Measurements from ENCODE around the gene ZNF562. TPM values are rescaled to one million over a fixed set of nuclear protein-coding genes. Genes with fewer than 3 reads are reported as not detected.

Gene ZNF562
- 10 to 100 TPM; 16.5 to 45.9 (median 20.4) TPM for total RNA-seq
- 1 to 10 TPM; 3.4 to 7.5 (median 5.7) TPM for polyA plus RNA-seq
- long read RNA-seq, donor 1, partial matches to known transcripts, result 0 of 1 reads
- long read RNA-seq, donor 1, other reads (novel, unspliced or antisense), result 0 of 1 reads
- long read RNA-seq, donor 2, result 0 reads
- long read RNA-seq, donor 3, partial matches to known transcripts, result 0 of 1 reads
- long read RNA-seq, donor 3, other reads (novel, unspliced or antisense), result 0 of 1 reads
- long read RNA-seq, donor 4, result 0 reads
- long read RNA-seq, donor 5, partial matches to known transcripts, result 0 of 1 reads
- long read RNA-seq, donor 5, other reads (novel, unspliced or antisense), result 0 of 1 reads
- long read RNA-seq, donor 6, partial matches to known transcripts, result 0 of 2 reads
- long read RNA-seq, donor 6, other reads (novel, unspliced or antisense), result 0 of 2 reads
- long read RNA-seq, donor 7, partial matches to known transcripts, result 0 of 1 reads
- long read RNA-seq, donor 7, other reads (novel, unspliced or antisense), result 0 of 1 reads
- long read RNA-seq, donor 8, partial matches to known transcripts, result 0 of 2 reads
- long read RNA-seq, donor 8, other reads (novel, unspliced or antisense), result 0 of 2 reads
- long read RNA-seq, donor 9, partial matches to known transcripts, result 0 of 2 reads
- long read RNA-seq, donor 9, other reads (novel, unspliced or antisense), result 0 of 2 reads
- long read RNA-seq, donor 10, result 0 reads

DNA sequence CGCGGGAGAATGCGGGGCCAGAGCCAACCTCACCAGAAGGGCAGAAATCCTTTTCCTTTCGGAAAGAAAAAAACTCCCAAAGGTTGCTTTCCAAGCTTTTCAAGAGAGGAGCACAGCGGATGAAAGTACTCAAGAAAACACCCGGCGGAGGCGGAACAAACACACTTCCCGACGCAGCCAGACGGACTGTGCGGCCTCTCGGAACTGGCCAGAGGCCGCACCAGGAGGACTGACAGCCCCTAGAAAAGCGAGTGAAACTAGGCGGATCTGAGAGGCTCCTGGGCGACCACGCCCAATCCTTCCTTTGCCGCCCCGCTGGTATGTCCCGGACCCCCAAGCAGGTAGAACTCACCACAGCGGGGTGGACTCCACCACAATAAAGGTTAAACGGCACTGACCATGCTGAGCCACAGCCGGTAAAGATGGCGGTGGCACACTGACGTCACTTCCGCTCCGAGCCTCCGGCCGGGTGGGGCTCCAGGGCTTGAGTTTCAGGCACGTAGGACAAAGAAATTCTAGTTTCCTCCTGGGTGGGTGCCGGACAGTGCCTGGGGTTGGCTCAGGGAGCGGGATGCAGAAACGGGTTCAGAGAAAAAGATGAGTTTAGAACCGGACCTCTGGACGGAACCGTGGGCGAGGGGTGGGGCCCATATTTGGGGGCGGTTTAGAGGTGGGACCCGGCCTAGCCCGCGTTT, at the start of gene ZNF562:
Gene ZNF562 (minus strand): TSS at position 438 of the 695 bp plus-strand sequence. CDS start 14,356 bp downstream, outside the sequence.
- intact Hi-C loops (cut with DNase I; ENCODE audit: low total_unique reads), result no loop called here
- Histone ChIP-seq H3K27me3 (no peaks in the 10 kb centered on the region), H3K4me1 (peaks cover 0 to 15% (median 2%) of the 10 kb centered on the region in 4 donors), H3K27ac (peak within 1 kb of the TSS; percentile 88 to 95 (median 93)), H3K36me3 (peaks cover 8 to 29% (median 21%) of the 10 kb centered on the region in 4 donors), H3K4me3 (peak within 1 kb of the TSS; percentile 53 to 77 (median 57)), H3K9me3 (peaks cover 3 to 43% (median 23%) of the 10 kb centered on the region in 4 donors)
- DNase-seq, result peak; percentile 88 to 97
- TF ChIP-seq, protein P1, sequence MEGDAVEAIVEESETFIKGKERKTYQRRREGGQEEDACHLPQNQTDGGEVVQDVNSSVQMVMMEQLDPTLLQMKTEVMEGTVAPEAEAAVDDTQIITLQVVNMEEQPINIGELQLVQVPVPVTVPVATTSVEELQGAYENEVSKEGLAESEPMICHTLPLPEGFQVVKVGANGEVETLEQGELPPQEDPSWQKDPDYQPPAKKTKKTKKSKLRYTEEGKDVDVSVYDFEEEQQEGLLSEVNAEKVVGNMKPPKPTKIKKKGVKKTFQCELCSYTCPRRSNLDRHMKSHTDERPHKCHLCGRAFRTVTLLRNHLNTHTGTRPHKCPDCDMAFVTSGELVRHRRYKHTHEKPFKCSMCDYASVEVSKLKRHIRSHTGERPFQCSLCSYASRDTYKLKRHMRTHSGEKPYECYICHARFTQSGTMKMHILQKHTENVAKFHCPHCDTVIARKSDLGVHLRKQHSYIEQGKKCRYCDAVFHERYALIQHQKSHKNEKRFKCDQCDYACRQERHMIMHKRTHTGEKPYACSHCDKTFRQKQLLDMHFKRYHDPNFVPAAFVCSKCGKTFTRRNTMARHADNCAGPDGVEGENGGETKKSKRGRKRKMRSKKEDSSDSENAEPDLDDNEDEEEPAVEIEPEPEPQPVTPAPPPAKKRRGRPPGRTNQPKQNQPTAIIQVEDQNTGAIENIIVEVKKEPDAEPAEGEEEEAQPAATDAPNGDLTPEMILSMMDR (IDR thresholded peaks at IDR 0.05), result no peak
- TF ChIP-seq POLR2A (IDR thresholded peaks at IDR 0.05), result no peak
- TF ChIP-seq POLR2AphosphoS5 (IDR thresholded peaks at IDR 0.05), result peak in 2 of 3 donors; percentile 73 to 84
- no peak for TF ChIP-seq EP300 (IDR thresholded peaks at IDR 0.05)
- WGBS, 5 donors, result 0 to 3% (median 1%) methylated on average over 37 to 42 of the region's 42 CpGs

DNA sequence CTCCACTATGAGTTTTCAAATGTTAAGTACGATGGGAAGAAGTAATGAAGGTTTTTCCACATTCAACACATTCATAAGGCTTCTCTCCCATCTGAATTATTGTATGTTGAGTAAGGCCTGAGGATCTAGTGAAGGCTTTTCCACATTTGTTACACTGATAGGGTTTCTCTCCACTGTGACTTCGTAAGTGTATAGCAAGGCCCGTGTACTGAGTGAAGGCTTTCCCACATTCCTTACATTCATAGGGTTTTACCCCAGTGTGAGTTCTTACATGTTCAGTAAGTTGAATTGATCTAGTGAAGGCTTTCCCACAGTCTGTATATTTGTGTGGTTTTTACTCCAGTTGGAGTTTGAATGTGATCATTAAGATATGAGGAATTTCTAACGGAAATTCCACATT, 49.3 kb upstream of the ZNF562 start:
- 85 to 94% (median 89%) methylated on average over 4 of the region's 4 CpGs for WGBS, 5 donors
- intact Hi-C loops (cut with DNase I; ENCODE audit: low total_unique reads), result no loop called here
- no peaks in the 10 kb centered on the region for H3K27me3 ChIP-seq

DNA sequence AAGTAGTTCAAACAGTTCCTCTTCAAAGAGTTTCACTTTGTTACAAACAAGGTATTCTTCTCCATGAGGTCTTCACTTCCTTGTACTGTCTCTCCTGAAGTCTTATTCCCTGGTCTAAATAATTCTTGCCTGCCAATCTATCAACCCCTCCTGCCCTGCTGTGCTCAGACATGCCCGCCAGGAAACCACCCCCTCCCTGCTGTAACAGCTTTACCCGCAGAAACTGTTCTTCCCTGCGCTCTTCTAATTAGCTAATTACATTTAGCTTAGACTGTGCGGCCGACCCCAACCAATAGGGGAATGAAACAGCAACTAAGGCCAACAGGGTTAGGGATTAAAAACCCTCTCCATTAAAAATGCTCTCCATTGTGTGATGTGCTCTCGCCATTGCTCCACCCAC, 47.0 kb upstream of the ZNF562 start:
- intact Hi-C loops (cut with DNase I; ENCODE audit: low total_unique reads), result no loop called here
- Histone ChIP-seq H3K4me1 (no peaks in the 10 kb centered on the region), H3K4me3 (no peak overlapping the region), H3K27me3 (peaks cover 0 to 6% (median 0%) of the 10 kb centered on the region in 3 donors), H3K27ac (no peak overlapping the region), H3K36me3 (no peaks in the 10 kb centered on the region), H3K9me3 (peaks cover 0 to 24% (median 18%) of the 10 kb centered on the region in 4 donors)
- DNase-seq, result peak in 1 of 2 donors; percentile 14
- 31 to 49% (median 36%) methylated on average over 6 of the region's 6 CpGs for WGBS, 5 donors
- TF ChIP-seq POLR2AphosphoS5 (IDR thresholded peaks at IDR 0.05) (no peak), EP300 (IDR thresholded peaks at IDR 0.05) (no peak), POLR2A (IDR thresholded peaks at IDR 0.05) (no peak)
- TF ChIP-seq, protein P1 (IDR thresholded peaks at IDR 0.05), result no peak

More for the DNA sequence above, 49.3 kb upstream of the ZNF562 start:
- no peaks in the 10 kb centered on the region for H3K4me1 ChIP-seq
- H3K9me3 ChIP-seq, result peaks cover 0 to 24% (median 18%) of the 10 kb centered on the region in 4 donors
- DNase-seq, result no peak
- H3K27ac ChIP-seq, result no peak overlapping the region
- TF ChIP-seq POLR2A (IDR thresholded peaks at IDR 0.05) (no peak), POLR2AphosphoS5 (IDR thresholded peaks at IDR 0.05) (no peak), EP300 (IDR thresholded peaks at IDR 0.05) (no peak)
- TF ChIP-seq, protein P1 (IDR thresholded peaks at IDR 0.05), result no peak
- H3K4me3 ChIP-seq, result no peak overlapping the region
- no peaks in the 10 kb centered on the region for H3K36me3 ChIP-seq

DNA sequence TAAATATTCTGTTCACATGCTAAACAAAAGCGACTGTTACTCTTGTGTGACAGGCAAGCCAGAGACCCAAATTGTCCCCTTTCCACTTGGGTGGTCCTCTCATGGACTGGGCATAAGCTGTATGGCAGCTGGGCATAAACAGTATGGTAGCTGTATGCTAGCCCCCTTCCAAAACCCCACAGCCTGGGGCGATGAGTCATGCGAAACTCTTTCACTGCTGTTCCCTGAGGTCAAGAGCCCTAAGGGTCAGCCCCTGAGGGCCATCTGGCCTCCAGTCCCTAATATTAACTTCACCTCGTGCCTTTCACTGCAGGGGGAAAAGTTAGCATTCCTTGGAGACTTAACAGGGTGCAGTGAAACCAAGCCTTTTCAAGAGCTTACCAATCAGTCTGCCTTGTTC, 45.6 kb upstream of the ZNF562 start:
- Histone ChIP-seq H3K36me3 (no peaks in the 10 kb centered on the region), H3K27me3 (peaks cover 0 to 6% (median 0%) of the 10 kb centered on the region in 3 donors), H3K27ac (no peak overlapping the region), H3K9me3 (peaks cover 0 to 24% (median 18%) of the 10 kb centered on the region in 4 donors), H3K4me3 (no peak overlapping the region), H3K4me1 (no peaks in the 10 kb centered on the region)
- no peak for DNase-seq
- TF ChIP-seq POLR2A (IDR thresholded peaks at IDR 0.05) (no peak), POLR2AphosphoS5 (IDR thresholded peaks at IDR 0.05) (no peak), EP300 (IDR thresholded peaks at IDR 0.05) (no peak)
- TF ChIP-seq, protein P1 (IDR thresholded peaks at IDR 0.05), result no peak
- WGBS, 5 donors, result 48 to 61% (median 56%) methylated on average over 4 of the region's 4 CpGs
- intact Hi-C loops (cut with DNase I; ENCODE audit: low total_unique reads), result no loop called here

Measured in stomach (tissue), 19 donors.